ENCODE results near the gene FGB.
"Not testable (repeated sequence)": the region's sequence is repeated elsewhere in the genome, so short reads cannot be mapped to it uniquely, and the experiment has no call there.

FGB gene

DNA sequence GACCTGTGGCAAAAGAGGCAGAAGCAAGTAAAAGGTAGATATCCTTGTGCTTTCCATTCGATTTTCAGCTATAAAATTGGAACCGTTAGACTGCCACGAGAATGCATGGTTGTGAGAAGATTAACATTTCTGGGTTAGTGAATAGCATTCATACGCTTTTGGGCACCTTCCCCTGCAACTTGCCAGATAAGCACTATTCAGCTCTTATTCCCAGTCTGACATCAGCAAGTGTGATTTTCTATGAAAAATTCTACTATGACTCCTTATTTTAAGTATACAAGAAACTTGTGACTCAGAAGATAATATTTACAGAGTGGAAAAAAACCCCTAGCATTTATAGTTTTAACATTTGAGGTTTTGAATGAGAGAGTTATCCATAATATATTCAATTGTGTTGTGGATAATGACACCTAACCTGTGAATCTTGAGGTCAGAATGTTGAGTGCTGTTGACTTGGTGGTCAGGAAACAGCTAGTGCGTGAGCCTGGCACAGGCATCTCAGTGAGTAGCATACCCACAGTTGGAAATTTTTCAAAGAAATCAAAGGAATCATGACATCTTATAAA, 3.9 kb downstream of the FGB start:
- no peak for DNase-seq (ENCODE audit: low spot score)

DNA sequence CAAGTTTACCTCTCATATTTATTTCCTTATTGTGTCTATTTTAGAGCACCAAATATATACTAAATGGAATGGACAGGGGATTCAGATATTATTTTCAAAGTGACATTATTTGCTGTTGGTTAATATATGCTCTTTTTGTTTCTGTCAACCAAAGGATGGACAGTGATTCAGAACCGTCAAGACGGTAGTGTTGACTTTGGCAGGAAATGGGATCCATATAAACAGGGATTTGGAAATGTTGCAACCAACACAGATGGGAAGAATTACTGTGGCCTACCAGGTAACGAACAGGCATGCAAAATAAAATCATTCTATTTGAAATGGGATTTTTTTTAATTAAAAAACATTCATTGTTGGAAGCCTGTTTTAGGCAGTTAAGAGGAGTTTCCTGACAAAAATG, 6.2 kb downstream of the FGB start:
- DNase-seq (ENCODE audit: low spot score), result no peak

DNA sequence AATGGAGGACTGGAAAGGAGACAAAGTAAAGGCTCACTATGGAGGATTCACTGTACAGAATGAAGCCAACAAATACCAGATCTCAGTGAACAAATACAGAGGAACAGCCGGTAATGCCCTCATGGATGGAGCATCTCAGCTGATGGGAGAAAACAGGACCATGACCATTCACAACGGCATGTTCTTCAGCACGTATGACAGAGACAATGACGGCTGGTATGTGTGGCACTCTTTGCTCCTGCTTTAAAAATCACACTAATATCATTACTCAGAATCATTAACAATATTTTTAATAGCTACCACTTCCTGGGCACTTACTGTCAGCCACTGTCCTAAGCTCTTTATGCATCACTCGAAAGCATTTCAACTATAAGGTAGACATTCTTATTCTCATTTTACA, 6.8 kb downstream of the FGB start:
- no peak for DNase-seq (ENCODE audit: low spot score)

DNA sequence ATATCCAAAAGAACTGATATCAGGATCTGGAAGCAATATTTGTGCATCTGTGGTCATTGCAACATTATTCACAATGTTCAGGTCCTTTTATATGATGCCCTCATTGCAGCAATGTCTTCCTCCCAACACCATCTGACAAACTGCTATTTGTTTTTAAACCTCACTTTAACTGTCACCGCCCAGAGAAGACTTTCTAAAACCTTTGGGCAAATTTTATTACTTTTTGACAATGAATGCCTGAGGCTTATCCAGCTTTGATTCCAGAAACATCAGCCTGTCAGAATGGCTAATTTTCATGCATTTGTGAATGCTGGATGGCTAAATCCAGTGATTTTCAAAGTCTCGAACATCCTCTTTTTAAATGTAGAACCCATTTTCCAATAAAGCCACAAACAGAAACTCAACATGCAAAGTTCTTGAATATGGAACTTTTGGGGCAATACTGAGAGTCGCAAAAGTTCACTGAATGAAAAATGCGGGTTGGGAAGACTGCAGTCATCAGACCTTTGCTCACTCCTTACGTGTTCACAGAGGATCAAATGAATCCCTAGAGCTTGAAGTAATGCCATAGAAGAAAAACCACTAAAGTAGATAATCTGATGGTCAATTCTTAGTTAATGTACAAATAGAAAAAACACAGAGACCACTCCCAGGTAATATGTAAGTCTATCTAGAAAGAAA, 10.5 kb downstream of the FGB start:
- DNase-seq (ENCODE audit: low spot score), result no peak

DNA sequence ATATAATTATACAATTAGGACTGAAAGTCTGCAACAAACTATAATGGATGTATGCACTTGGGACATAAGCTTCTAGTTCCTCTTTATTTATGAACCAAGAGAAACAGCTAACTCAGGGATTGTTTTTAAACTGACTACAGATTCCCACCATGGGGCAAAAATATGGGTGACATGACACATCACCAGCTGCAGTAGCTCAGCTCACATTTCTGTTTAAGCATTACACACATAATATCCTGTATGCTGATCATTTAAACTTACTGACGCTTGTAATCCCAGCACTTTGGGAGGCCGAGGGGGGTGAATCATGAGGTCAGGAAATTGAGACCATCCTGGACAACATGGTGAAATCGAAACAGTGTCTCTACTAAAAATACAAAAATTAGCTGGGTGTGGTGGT, 11.5 kb downstream of the FGB start:
- DNase-seq (ENCODE audit: low spot score), result no peak

DNA sequence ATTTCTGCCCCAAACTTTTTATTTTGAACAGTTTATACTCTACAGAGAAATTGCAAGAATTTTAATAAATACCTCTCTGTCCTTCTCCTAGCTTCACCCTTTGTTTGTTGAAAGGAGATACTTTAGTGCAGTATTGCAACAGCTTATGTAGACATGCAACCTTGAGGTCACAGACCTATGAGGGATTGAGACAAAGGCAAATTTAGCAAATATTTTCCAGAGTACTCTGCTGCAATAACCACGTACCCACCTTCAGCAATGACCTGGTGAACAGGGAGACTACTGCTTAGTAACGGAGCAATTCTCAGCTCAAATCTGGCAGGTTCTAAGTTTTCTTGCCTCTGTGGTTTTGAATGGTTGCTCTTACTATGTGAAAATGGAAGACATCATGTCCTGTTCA, 14.5 kb downstream of the FGB start:
- DNase-seq (ENCODE audit: low spot score), result no peak

DNA sequence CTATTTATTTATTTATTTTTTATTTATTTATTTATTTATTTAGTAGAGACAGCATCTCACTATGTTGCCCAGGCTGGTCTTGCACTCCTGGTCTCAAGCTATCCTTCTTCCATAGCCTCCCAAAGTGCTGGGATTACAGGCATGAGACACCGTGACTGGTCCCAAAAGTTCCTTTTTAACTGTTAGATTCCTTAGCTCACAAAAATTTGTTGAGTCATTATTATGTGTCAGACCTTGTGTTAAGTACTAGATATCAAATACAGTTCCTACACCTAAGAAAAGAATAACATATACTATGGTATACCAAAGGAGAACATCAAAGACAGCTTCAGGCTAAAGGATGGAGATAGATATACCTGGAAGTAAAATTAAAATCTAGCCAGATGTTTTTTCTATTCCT, 16.1 kb downstream of the FGB start:
- no peak for DNase-seq (ENCODE audit: low spot score)

DNA sequence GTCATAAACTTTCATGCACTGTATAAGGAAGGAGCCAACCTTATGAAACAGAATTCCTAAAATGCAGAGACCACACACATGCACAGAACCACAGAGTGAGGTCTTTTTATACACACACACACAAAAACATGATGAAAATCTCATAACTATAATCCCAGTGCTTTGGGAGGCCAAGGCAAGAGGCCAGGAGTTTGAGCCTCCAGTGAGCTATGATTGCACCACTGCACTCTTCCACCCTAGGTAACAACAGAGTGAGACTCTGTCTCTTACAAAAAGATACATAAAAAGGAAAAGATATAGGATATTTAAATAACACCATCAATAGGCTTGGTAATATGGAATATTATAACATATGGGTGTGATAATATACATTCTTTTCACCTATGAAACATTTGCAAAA, 17.1 kb downstream of the FGB start:
- DNase-seq (ENCODE audit: low spot score), result no peak

DNA sequence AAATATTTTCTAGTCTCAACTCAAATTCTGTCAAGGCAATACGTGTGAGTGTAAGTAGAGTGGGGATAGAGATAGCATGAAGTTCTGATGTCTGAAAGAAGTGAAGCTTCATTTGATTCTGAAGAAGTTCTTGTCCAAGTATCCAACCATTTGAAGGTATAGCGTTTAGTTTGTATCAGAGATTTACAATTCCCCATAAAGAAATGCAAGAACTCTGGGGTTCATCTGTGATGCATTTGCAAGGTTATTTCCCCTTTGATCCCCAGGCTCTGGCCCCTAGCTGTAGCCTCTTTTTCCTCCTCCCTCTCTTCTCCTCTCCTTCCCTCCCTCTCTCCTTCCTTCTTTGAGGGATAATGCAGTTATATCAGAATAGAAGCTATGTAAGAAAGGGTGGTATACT, 19.9 kb downstream of the FGB start:
- DNase-seq (ENCODE audit: low spot score), result no peak

DNA sequence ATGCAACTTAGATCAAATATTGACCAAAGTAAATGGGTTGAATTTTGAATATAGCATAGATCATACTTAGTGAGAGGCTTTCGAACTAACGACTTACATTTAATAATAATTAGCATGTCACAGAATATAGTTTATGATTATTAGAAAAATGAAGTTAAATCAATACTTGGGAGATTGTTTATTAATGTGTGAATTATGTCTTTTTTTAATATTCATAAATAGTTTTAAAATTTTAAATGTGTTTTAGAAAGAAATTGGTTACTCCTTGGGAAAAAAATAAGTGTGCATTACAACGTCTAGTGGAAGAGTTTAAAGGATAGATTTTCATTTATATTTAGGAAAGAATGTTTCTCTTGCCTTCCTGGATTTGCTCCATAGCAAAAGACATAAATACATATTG, 20.4 kb downstream of the FGB start:
- no peak for DNase-seq (ENCODE audit: low spot score)

DNA sequence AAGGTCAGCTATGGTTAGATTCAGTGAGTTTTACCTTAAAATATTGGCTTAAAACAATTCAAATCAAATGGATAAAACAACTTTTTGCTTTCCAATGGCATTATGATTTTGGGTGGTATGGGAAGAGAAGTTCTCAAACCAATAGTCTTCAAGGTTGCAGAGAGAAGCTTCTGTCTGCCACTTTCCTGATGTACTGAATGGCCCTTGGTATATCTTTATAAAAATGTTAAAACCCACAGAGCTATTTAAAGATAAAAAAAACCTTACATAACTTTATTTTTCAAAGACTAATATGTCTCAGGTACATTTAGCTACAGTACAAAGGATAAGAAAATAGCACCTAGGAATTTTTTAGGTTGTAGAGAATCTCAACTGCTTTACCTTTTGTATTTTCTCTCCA, 20.9 kb downstream of the FGB start:
- no peak for DNase-seq (ENCODE audit: low spot score)

DNA sequence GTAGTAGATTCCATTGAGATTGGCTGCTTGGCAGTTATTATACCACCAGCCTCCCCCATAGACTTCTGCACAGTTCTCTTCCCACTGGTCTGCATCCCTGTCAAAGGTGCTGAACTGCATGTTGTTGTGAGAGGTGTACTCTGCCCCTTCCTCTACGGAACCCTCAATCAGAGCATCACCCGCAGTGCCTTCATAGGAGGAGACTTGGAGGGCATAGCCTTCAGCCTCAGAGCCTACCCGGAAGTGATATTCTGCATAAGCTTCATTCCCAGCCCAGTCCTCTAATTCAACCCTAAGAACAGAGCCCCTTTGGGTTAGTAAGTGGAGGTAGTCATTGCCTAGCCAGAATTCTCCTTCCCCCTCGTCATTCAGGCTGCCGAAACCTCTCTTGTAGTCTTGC, 21.4 kb downstream of the FGB start:
- no peak for DNase-seq (ENCODE audit: low spot score)

DNA sequence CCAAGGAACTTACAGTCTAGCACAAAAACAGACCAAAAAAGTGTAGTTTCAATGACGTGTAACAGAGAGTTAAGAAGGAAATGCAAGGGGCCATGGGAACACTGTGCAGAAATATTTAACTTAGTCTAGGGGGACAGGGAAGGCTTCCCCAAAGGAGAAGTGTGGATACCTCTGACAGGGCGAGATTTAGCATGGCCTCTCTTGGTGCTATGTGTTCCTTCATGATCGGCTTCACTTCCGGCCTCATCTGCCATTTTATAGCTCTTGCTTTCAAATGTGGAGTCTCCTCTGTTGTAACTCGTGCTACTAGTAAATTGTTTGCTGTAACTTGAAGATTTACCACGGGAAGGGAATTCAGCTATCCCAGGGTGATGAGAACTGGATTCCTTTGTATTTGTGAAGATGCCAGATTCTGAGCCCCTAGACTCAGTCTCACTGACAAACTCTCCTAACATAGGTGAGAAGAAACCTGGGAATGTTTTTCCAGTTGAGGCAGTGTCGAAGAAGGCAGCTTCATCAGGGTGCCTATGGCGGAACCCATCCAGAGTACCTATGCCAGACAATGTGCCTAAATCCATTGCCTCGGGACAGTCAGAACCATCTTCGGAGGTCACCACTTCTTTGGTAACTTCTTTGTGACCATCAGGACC, 22.7 kb downstream of the FGB start:
- no peak for DNase-seq (ENCODE audit: low spot score)

DNA sequence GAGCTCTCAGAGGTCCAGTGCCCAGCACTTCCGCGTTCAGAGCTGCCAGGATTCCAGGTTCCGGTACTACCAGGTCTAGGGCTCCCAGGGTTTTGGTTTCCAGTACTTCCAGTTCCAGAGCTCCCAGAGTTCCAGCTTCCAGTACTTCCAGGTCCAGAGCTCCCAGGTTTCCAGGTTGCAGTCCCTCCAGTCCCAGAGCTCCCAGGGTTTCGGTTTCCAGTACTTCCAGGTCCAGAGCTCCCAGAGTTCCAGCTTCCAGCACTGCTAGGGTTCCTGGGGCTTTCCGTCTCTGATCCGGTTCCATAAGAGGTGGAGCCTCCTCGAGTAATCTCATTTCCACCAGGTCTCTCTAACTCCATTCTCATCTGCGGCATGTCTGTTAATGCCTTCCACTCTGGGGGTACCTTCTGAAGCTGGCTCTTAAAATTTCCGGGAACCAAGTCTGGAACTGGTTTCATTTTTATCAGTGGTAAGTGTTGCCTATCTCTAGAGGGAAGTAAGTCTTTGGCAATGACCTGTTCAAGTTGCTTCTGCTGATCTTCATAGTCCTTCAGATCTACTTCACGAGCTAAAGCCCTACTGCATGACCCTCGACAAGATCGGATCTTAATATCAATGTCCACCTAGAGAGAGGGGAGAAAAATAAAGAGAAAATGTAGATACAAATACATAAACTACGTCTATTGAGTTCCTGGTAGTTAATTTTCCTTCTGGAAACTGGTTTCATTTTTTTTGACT, 23.7 kb downstream of the FGB start:
- DNase-seq (ENCODE audit: low spot score), result no peak

DNA sequence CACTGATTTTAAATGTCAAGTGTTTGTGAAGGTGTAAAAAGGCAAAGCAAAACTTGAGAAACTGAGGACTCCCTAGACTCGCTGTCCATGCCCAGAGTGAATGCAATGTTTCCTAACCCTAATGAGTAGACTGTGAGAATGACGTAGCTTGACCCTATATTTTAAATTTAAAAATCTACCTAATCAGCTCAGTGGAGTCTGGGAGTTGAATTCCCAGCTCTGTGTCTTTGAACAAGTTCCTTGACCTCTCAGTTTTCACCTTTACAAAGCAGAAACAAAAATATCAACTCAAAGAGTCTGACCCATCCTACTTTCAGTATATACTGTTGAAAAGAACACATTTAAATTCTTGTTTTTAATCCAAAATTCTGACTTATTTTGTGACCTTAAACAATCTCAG, 25.4 kb downstream of the FGB start:
- no peak for DNase-seq (ENCODE audit: low spot score)

DNA sequence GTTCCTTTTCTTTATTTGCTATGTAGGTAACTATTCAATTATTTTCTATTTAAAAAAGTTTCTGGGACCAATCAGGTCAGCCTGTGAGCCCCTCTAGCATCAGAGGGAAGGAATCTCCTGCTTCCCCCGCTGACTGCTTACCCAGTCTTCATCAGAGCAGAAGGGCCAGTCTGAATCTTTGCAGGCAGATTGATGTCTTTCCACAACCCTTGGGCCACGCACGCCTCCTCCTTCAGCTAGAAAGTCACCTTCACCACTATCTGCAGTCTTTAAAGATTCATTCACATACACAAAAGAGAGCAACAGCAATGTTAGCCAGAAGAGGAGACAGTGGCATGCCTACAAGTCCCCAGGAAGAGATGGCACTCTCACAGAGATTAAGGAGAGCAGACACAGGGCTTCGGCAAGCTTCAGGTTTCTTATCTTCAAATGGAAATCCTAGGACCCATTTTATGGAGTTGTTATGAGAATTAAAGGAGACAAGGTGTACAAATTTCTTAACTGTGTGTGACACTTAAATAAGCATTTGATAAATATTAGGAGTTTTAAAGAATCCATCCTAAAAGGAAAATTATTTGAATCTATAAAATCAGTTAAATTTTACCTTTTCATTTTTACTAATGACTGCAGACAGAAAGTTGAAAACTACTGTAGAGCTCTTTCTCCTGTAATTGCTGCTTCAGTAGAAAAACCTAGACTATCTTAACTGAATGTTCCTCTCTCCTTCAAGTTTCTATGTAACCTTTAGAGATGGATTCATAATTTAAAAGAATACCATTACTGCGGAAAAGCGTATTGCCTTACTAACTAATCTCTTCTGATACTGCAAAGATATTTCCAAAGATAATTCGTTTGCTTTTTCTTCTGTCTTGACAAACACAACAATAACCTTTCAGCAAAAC, 26.7 kb downstream of the FGB start:
- DNase-seq (ENCODE audit: low spot score), result no peak

DNA sequence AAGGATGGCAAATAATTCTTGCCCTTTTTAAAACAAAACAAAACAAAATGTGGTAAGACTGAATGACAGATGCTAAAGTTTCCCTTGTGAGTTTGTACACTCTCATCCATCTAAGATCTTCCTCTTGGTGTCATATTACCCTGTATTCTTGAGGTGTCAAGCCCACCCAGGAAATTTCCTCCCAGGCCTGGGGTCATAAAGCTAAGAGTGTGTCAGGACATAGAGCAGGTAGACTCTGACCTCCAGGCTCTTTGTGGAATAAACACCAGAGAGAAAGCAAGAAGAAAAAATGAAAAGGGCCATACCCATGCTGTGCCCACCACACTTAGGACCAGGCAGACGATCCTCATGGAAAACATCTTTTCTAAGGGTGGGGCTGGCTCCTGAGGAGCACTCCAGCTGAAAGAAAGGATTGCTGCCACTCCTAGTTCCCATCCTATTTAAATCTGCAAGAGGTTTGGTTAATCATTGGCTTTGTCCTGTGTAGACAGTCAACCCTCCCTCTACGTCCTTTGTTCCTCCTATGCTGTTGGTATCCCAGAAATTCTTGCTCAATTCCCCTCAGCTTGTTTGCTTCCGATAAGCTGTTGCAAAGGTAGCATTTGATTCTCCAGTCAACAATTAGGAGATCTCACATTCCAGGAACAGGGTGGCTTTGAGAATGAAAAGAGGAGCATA, 27.7 kb downstream of the FGB start, which contains the start of gene FGA:
Gene FGA, minus strand, starts transcription at position 414 of the 678 bp plus-strand sequence. Its CDS starts 55 bp downstream, at position 359.
- DNase-seq (ENCODE audit: low spot score), result no peak

DNA sequence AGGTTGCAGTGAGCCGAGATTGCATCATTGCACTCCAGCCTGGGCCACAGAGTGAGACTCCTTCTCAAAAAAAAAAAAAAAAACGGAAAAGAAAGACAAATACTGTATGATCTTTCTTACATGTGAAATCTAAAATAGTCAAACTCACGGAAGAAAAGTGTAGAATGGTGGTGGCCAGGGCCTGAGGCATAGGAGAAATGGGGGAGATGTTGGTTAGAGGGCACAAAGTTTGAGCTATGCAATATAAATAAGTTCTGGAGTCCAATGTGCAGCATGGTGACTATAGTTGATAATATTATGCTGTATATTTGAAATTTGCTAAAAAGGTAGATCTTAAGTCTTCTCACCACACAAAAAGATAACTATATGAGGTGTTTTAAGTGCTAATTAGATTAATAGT, 29.1 kb downstream of the FGB start:
- DNase-seq (ENCODE audit: low spot score), result no peak

DNA sequence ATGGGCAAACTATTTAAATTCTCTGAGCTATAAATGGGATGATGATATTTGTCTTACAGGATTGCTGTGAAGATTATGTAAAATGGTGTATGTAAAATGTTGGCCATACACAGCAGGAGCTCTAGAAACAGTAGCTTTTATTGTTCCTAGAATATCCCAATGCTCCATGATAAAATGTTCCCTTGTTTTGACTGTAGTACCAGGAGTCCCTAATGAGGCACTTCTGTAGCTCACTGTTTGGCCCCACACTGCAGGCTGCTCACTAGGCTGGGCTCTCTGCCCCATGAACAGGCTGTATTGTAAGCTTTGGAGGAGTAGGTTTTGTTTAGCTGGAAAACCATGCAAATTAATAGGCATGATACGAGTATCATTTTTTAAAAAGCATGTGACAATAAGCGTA, 31.1 kb downstream of the FGB start:
- peak; percentile 83 for DNase-seq (ENCODE audit: low spot score)

DNA sequence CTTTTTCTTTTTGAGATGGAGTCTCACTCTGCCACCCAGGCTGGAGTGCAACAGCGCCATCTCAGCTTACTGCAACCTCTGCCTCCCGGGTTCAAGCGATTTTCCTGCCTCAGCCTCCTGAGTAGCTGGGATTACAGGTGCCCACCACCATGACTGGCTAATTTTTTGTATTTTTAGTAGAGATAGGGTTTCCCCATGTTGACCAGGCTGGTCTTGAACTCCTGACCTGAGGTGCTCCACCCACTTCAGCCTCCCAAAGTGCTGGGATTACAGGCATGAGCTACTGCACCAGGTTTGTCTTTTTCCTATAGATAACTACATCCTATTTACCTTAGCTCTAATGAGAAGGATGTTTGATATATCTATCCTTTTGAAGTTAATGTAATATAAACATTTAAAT, 31.5 kb downstream of the FGB start:
- DNase-seq (ENCODE audit: low spot score), result not testable (repeated sequence)

DNA sequence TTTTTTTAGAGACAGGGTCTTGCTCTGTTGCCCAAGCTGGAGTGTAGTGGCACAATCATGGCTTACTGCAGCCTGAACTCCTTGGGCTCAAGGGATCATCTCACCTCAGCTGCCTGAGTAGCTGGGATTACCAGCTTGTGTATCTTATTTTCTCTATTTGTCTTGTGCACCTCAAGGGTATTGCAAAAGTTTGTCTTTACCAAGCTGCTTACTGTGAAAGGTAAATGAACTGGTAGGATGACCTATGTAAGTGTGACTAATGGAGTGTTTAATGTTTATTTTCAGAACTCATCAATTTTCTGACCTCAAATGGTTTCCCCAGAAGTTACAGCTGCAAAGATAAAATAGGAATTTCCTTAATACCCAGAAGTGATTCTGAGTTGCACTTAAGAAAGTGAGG, 33.0 kb downstream of the FGB start:
- no peak for DNase-seq (ENCODE audit: low spot score)

All from globus pallidus (tissue), 1 donor.